Measurements from ENCODE around the gene POLR2H. TPM values are rescaled to one million over a fixed set of nuclear protein-coding genes. Genes with fewer than 3 reads are reported as not detected.

Gene POLR2H
- total RNA-seq, 1 experiment from 2014 or later = 133 TPM

- no peak for TF ChIP-seq ZSCAN18 (CRISPR knock-in tag; IDR thresholded peaks at IDR 0.05)
- TF ChIP-seq ZNF263 (CRISPR knock-in tag; IDR thresholded peaks at IDR 0.05; ENCODE audit: low read depth) = no peak
- TF ChIP-seq ZNF396 (CRISPR knock-in tag; IDR thresholded peaks at IDR 0.05; ENCODE audit: borderline replicate concordance) = no peak
- TF ChIP-seq ATF6 (CRISPR knock-in tag; IDR thresholded peaks at IDR 0.05) = no peak
- no peak for TF ChIP-seq KAT7 (CRISPR knock-in tag; IDR thresholded peaks at IDR 0.05; ENCODE audit: borderline replicate concordance)
- no peak for TF ChIP-seq ATF1 (CRISPR knock-in tag; IDR thresholded peaks at IDR 0.05)
- no peak for TF ChIP-seq ELF4 (CRISPR knock-in tag; IDR thresholded peaks at IDR 0.05; ENCODE audit: low read depth)
Measured at GRCh38 chr3:184395320-184395660, 33.8 kb downstream of the POLR2H start (continued).

- H3K4me3 Mint-ChIP-seq = no peak overlapping the region
- ChIA-PET POLR2A (no interaction called here), CTCF (interaction anchor here (0.6 to 1.9 kb wide), 5 partner anchors 14 to 162 kb away, joined by 3 to 11 read pairs (median 3); no protein-coding TSS in a partner anchor)
- DNase-seq (ENCODE audit: low spot score) (no peak), ATAC-seq (peak; percentile 53)
- H3K4me1 Mint-ChIP-seq = 0 out of 2 replicates have a peak, but pooled peaks cover 3% of the 10 kb centered on the region
- H3K27ac Mint-ChIP-seq = no peak overlapping the region
- no peak for TF ChIP-seq ETV6 (CRISPR knock-in tag; IDR thresholded peaks at IDR 0.05)
- no peak for TF ChIP-seq E2F4 (CRISPR knock-in tag; IDR thresholded peaks at IDR 0.05; ENCODE audit: borderline replicate concordance, low read depth)
- TF ChIP-seq ZNF396 (CRISPR knock-in tag; IDR thresholded peaks at IDR 0.05; ENCODE audit: borderline replicate concordance) = no peak
- no peak for TF ChIP-seq CREM (CRISPR knock-in tag; IDR thresholded peaks at IDR 0.05)
- no peak for TF ChIP-seq SOX15 (CRISPR knock-in tag; IDR thresholded peaks at IDR 0.05)
- no peak for TF ChIP-seq ZNF232 (CRISPR knock-in tag; IDR thresholded peaks at IDR 0.05)
- H3K36me3 Mint-ChIP-seq = no peaks in the 10 kb centered on the region
- H3K27me3 Mint-ChIP-seq (ENCODE audit: low read depth) = no peaks in the 10 kb centered on the region
- H3K9me3 Mint-ChIP-seq = no peaks in the 10 kb centered on the region
Measured at GRCh38 chr3:184399410-184399809, 37.9 kb downstream of the POLR2H start.

GRCh38 chr3:184405075-184406030 is 43.8 kb downstream of the POLR2H start:
- no peak for TF ChIP-seq USF1 (CRISPR knock-in tag; IDR thresholded peaks at IDR 0.05)
- TF ChIP-seq E2F5 (CRISPR knock-in tag; IDR thresholded peaks at IDR 0.05) = no peak
- Mint-ChIP-seq H3K9me3 (no peaks in the 10 kb centered on the region), H3K27me3 (ENCODE audit: low read depth) (no peaks in the 10 kb centered on the region), H3K4me1 (no peaks in the 10 kb centered on the region), H3K36me3 (no peaks in the 10 kb centered on the region), H3K27ac (no peak overlapping the region), H3K4me3 (no peak overlapping the region)
- ATAC-seq = no peak
- POLR2A ChIA-PET = no interaction called here
- CTCF ChIA-PET = no interaction called here
- no peak for DNase-seq (ENCODE audit: low spot score)

Measured in WTC11 (cell line).